Gastroesophageal sphincter (tissue), 4 donors: ENCODE results near the gene LAMC2. TPM values are rescaled to one million over a fixed set of nuclear protein-coding genes. Genes with fewer than 3 reads are reported as not detected.
A peak's percentile ranks its signal among the peaks of the same experiment; 100 is the strongest.
"Not testable (repeated sequence)": the region's sequence is repeated elsewhere in the genome, so short reads cannot be mapped to it uniquely, and the experiment has no call there.

Source experiments
- ATAC-seq: fragments of 150-250 bp; one replicate; pipeline ENCODE4 v1.9.1; 2016; ENCODE audit warnings: mild to moderate bottlenecking, moderate library complexity
- H3K27ac ChIP-seq, 4 donors: fragments of 200-600 bp; sonication (generic) in 3 of 4; 1 replicate in 3 of 4; 2 replicates in 1 of 4; pipeline ENCODE4 v1.5.1; 2016 to 2019
- H3K27me3 ChIP-seq: fragments of 200-600 bp; sonication (generic); one replicate; pipeline ENCODE4 v1.5.1; 2019
- H3K36me3 ChIP-seq, 2 donors: fragments of 200-600 bp; sonication (generic); one replicate each; pipeline ENCODE4 v1.5.1; 2019; ENCODE audit warnings: control low read depth in 1 of 2
- H3K4me1 ChIP-seq, 3 donors: fragments of 200-600 bp; sonication (generic); 1 replicate in 2 of 3; 2 replicates in 1 of 3; pipeline ENCODE4 v1.5.1; 2016 to 2019; ENCODE audit warnings: control low read depth in 2 of 3
- H3K4me3 ChIP-seq, 2 donors: fragments of 200-600 bp; sonication (generic); one replicate each; pipeline ENCODE4 v1.5.1; 2019; ENCODE audit warnings: mild to moderate bottlenecking in 1 of 2, moderate library complexity in 1 of 2
- H3K9me3 ChIP-seq, 3 donors: fragments of 200-600 bp; sonication (generic); one replicate each; pipeline ENCODE4 v1.5.1; 2017 to 2019; ENCODE audit warnings: control low read depth in 2 of 3
- CTCF ChIP-seq, 4 experiments: fragments of 200-600 bp in 2 of 4; fragments of 450-650 bp in 2 of 4; sonication (generic) in 1 of 4; IDR thresholded peaks; one replicate each; pipeline ENCODE4 v1.5.1; 2017 to 2019; ENCODE audit warnings: antibody characterized with exemption in 4 of 4, mild to moderate bottlenecking in 2 of 4, moderate library complexity in 2 of 4
- EP300 ChIP-seq: sonication (generic); formaldehyde crosslinking; IDR thresholded peaks from one replicate; pipeline ENCODE4 v1.6.1; 2017; ENCODE audit warnings: antibody characterized with exemption, mild to moderate bottlenecking
- POLR2A ChIP-seq, 2 donors: fragments of 450-650 bp; IDR thresholded peaks; one replicate each; pipeline ENCODE4 v1.6.1; 2017; ENCODE audit warnings: antibody characterized with exemption in 2 of 2, mild to moderate bottlenecking in 2 of 2, moderate library complexity in 1 of 2
- POLR2AphosphoS5 ChIP-seq: sonication (generic); formaldehyde crosslinking; IDR thresholded peaks from one replicate; pipeline ENCODE4 v1.6.1; 2017; ENCODE audit warnings: antibody characterized with exemption
- WGBS, 2 donors: methylation state at CpG; one replicate each; pipeline ENCODE4 v1.1.5; 2018; ENCODE audit warnings: low coverage in 1 of 2; 5-methylcytosine and 5-hydroxymethylcytosine counted together
- total RNA-seq, 4 donors: library from RNA; depleted of rRNA; stranded (reverse); fragments of >200 nt; gene quantifications; one replicate each; pipeline ENCODE4 v1.1.0, GENCODE V29; 2016

LAMC2 gene
- total RNA-seq, 4 donors from 2014 or later: 10.2 to 43.4 (median 18.4) TPM

DNA sequence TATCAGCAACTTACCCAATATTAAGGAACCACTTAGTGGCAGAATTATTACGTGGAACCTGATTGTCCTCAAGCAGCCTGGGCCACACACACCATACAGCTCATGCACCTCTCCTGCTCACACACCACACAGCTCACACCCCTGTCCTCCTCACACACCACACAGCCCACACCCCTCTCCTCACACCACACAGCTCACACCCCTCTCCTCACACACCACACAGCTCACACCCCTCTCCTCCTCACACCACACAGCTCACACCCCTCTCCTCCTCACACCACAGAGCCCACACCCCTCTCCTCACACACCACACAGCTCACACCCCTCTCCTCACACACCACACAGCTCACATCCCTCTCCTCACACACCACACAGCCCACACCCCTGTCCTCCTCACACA lies 36.8 kb upstream of the LAMC2 start:
- H3K9me3 ChIP-seq: no peaks in the 10 kb centered on the region
- H3K4me1 ChIP-seq: peaks cover 12 to 22% (median 13%) of the 10 kb centered on the region in 3 donors
- ATAC-seq: no peak
- H3K27me3 ChIP-seq: no peaks in the 10 kb centered on the region
- peaks cover 0 to 6% of the 10 kb centered on the region in 2 donors for H3K36me3 ChIP-seq
- 57 to 100% methylated on average over 1 of the region's 1 CpG for WGBS, 2 donors
- no peak overlapping the region for H3K4me3 ChIP-seq
- peak overlapping the region; percentile 49 to 80 (median 65) for H3K27ac ChIP-seq
- no peak for TF ChIP-seq CTCF (IDR thresholded peaks at IDR 0.05)
- no peak for TF ChIP-seq POLR2A (IDR thresholded peaks at IDR 0.05)
- TF ChIP-seq POLR2AphosphoS5: no peak
- no peak for TF ChIP-seq EP300

DNA sequence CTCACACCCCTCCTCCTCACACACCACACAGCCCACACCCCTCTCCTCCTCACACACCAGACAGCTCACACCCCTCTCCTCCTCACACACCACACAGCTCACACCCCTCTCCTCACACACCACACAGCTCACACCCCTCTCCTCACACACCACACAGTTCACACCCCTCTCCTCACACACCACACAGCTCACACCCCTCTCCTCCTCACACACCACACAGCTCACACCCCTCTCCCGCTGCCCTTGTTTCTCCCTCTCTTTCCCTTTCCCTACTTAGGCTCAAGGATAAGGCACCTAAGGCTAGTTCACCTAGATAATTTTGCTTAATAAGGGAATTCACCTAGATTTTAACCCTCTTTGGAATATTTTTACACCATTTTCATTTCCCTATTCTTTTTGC lies 36.0 kb upstream of the LAMC2 start:
- not testable (repeated sequence) for H3K27me3 ChIP-seq, ATAC-seq, H3K4me3 ChIP-seq, H3K27ac ChIP-seq, H3K9me3 ChIP-seq, H3K36me3 ChIP-seq
- peaks cover 12 to 22% (median 13%) of the 10 kb centered on the region in 3 donors for H3K4me1 ChIP-seq
- 86 to 100% methylated on average over 1 of the region's 1 CpG for WGBS, 2 donors

- Histone ChIP-seq H3K27me3 (no peaks in the 10 kb centered on the region), H3K9me3 (no peaks in the 10 kb centered on the region), H3K4me1 (peaks cover 12 to 22% (median 13%) of the 10 kb centered on the region in 3 donors), H3K4me3 (no peak overlapping the region), H3K27ac (no peak overlapping the region), H3K36me3 (no peaks in the 10 kb centered on the region)
- TF ChIP-seq POLR2AphosphoS5 (no peak), CTCF (IDR thresholded peaks at IDR 0.05) (no peak), EP300 (no peak)
- no peak for ATAC-seq
Observed at GRCh38 chr1:183150445-183150844, 35.6 kb upstream of the LAMC2 start.

DNA sequence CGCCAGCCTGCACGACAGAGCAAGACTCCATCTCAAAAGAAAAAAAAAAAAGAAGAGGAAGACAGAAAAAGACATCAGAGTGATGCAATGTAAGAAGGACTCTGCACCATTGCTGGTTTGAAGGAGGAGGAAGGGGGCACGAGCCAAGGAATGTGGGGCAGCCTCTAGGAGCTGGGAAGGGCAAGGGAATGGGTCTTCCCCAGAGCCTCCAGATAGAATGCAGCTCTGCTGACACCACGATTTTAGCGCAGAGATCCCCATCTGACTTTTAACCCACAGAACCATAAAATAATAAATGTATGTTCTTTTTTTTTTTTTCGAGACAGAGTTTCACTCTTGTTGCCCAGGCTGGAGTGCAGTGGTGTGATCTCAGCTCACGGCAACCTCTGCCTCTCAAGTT lies 33.9 kb upstream of the LAMC2 start:
- WGBS, 2 donors: 76 to 82% methylated on average over 4 to 5 of the region's 7 CpGs
- no peak for ATAC-seq
- Histone ChIP-seq H3K36me3 (no peaks in the 10 kb centered on the region), H3K4me1 (peaks cover 12 to 21% (median 13%) of the 10 kb centered on the region in 3 donors), H3K4me3 (no peak overlapping the region), H3K27me3 (no peaks in the 10 kb centered on the region), H3K27ac (no peak overlapping the region), H3K9me3 (no peaks in the 10 kb centered on the region)
- TF ChIP-seq POLR2AphosphoS5: no peak
- no peak for TF ChIP-seq EP300
- no peak for TF ChIP-seq POLR2A (IDR thresholded peaks at IDR 0.05)
- TF ChIP-seq CTCF (IDR thresholded peaks at IDR 0.05): no peak

DNA sequence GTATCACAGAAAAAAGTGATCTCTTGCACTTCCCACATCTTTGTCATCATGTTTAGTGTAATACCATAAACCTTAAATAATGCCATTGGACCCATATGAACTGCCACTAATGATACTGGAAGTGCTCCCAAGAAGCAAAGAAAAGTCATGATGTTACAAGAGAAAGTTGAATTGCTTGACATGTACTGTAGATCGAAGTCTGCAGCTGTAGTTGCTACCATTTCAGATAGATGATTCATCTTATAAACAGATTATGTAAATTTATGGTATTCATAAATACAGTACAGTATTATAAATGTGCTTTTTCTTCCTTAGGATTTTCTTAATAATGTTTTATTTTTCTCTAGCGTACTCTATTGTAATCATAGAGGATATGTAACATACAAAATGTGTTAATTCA lies 30.1 kb upstream of the LAMC2 start:
- Histone ChIP-seq H3K9me3 (no peaks in the 10 kb centered on the region), H3K27me3 (no peaks in the 10 kb centered on the region), H3K36me3 (no peaks in the 10 kb centered on the region), H3K27ac (no peak overlapping the region), H3K4me3 (no peak overlapping the region), H3K4me1 (no peaks in the 10 kb centered on the region)
- no peak for ATAC-seq
- 46 to 65% methylated on average over 2 of the region's 2 CpGs for WGBS, 2 donors
- TF ChIP-seq EP300 (no peak), POLR2A (IDR thresholded peaks at IDR 0.05) (no peak), POLR2AphosphoS5 (no peak)

DNA sequence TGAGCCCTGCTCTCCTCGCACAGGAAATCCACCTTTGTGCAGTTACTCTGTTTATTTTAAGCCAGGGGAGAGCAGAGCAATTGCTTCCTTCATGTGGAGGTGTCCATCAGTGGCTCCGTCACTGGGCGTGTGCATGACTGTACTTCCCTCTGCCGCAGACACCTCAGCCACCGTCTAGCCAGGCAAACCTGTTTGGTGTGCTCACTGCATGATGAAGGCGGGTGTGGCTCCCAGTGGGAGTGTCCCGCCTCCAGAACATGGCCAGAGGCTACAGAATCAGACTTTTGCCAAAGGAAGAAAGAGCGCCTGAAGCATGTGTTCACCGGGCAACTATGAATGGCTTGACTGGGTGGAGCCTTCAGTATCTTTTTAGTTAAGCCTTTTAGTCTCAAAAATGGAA lies 26.1 kb upstream of the LAMC2 start:
- no peak for ATAC-seq
- 88 to 100% methylated on average over 2 to 3 of the region's 9 CpGs for WGBS, 2 donors
- Histone ChIP-seq H3K27me3 (no peaks in the 10 kb centered on the region), H3K4me1 (no peaks in the 10 kb centered on the region), H3K4me3 (no peak overlapping the region), H3K9me3 (no peaks in the 10 kb centered on the region), H3K27ac (no peak overlapping the region), H3K36me3 (no peaks in the 10 kb centered on the region)
- TF ChIP-seq CTCF (IDR thresholded peaks at IDR 0.05) (no peak), POLR2A (IDR thresholded peaks at IDR 0.05) (no peak), EP300 (no peak), POLR2AphosphoS5 (no peak)
